HG03025 (cell line): ENCODE measurements around the gene UST.

ENCODE experiments used
- ATAC-seq: cut with Tn5 transposase; IDR thresholded peaks from one replicate; pipeline ENCODE4 v1.9.1; 2021; ENCODE audit warnings: mild to moderate bottlenecking, moderate library complexity; ENCODE audit not compliant: unreplicated experiment, low FRiP score

Gene UST

GRCh38 chr6:148746363-148747144 lies at the start of gene UST:
Gene UST, plus strand, starts transcription at chr6:148747030. Its CDS starts 401 bp downstream, at chr6:148747431.
- ATAC-seq, result no peak

- no peak for ATAC-seq
These were observed 48.9 kb upstream of the UST start for GRCh38 chr6:148697895-148698440.

GRCh38 chr6:148698671-148699180 lies 48.1 kb upstream of the UST start:
- no peak for ATAC-seq

GRCh38 chr6:148700047-148700715 lies 46.6 kb upstream of the UST start:
- no peak for ATAC-seq

GRCh38 chr6:148700741-148701311 lies 46.0 kb upstream of the UST start:
- no peak for ATAC-seq

GRCh38 chr6:148701375-148701774 lies 45.5 kb upstream of the UST start:
- ATAC-seq, result no peak

GRCh38 chr6:148703900-148704299 lies 42.9 kb upstream of the UST start:
- ATAC-seq, result no peak

GRCh38 chr6:148704400-148705246 lies 42.2 kb upstream of the UST start:
- ATAC-seq, result no peak

GRCh38 chr6:148708707-148709106 lies 38.1 kb upstream of the UST start:
- ATAC-seq, result no peak

GRCh38 chr6:148709577-148709976 lies 37.3 kb upstream of the UST start:
- no peak for ATAC-seq

GRCh38 chr6:148711833-148712654 lies 34.8 kb upstream of the UST start:
- no peak for ATAC-seq

- ATAC-seq, result no peak
These were observed 33.6 kb upstream of the UST start for GRCh38 chr6:148713033-148713738.

- no peak for ATAC-seq
These were observed 32.9 kb upstream of the UST start for GRCh38 chr6:148713921-148714320.

GRCh38 chr6:148716811-148717210 lies 30.0 kb upstream of the UST start:
- no peak for ATAC-seq

GRCh38 chr6:148720406-148720805 lies 26.4 kb upstream of the UST start:
- ATAC-seq, result no peak

GRCh38 chr6:148720897-148721296 lies 25.9 kb upstream of the UST start:
- no peak for ATAC-seq

- ATAC-seq, result no peak
These were observed 23.3 kb upstream of the UST start for GRCh38 chr6:148723484-148723883.

GRCh38 chr6:148724428-148724827 lies 22.4 kb upstream of the UST start:
- no peak for ATAC-seq

- ATAC-seq, result no peak
These were observed 19.7 kb upstream of the UST start for GRCh38 chr6:148727104-148727503.
